NCI-H1436 treated with DMSO at 0.1 percent for 48 hours (cell line): ENCODE data around the gene CXorf38.
A peak's percentile ranks its signal among the peaks of the same experiment; 100 is the strongest.
"Not testable (repeated sequence)": the region's sequence is repeated elsewhere in the genome, so short reads cannot be mapped to it uniquely, and the experiment has no call there.

Source experiments
- DNase-seq: peaks from one replicate; lab custom pipeline; 2025; lab: John Stamatoyannopoulos, UW

CXorf38 gene

GRCh38 chrX:40625294-40625693, 22.1 kb downstream of the CXorf38 start:
- no peak for DNase-seq

GRCh38 chrX:40623665-40624064, 23.7 kb downstream of the CXorf38 start:
- no peak for DNase-seq

- no peak for DNase-seq
Measured at GRCh38 chrX:40623139-40623536, 24.2 kb downstream of the CXorf38 start, which contains the start of gene MPC1L. MPC1L (plus strand) TSS chrX:40623428; CDS start chrX:40623566, 138 bp downstream.

GRCh38 chrX:40622479-40623138, 24.8 kb downstream of the CXorf38 start:
- DNase-seq = no peak

GRCh38 chrX:40617566-40617965, 29.8 kb downstream of the CXorf38 start:
- DNase-seq = no peak

GRCh38 chrX:40615976-40616375, 31.4 kb downstream of the CXorf38 start:
- no peak for DNase-seq

GRCh38 chrX:40612511-40612910, 34.9 kb downstream of the CXorf38 start:
- no peak for DNase-seq

- no peak for DNase-seq
Measured at GRCh38 chrX:40607381-40607780, 40.0 kb downstream of the CXorf38 start.

- DNase-seq = no peak
Measured at GRCh38 chrX:40603446-40603845, 43.9 kb downstream of the CXorf38 start.

- not testable (repeated sequence) for DNase-seq
Measured at GRCh38 chrX:40589616-40590321, 57.6 kb downstream of the CXorf38 start.

GRCh38 chrX:40587623-40588022, 59.7 kb downstream of the CXorf38 start:
- not testable (repeated sequence) for DNase-seq

GRCh38 chrX:40582811-40583210, 64.5 kb downstream of the CXorf38 start:
- DNase-seq = no peak

GRCh38 chrX:40582178-40582577, 65.2 kb downstream of the CXorf38 start:
- DNase-seq = not testable (repeated sequence)

GRCh38 chrX:40581336-40581920, 65.9 kb downstream of the CXorf38 start:
- DNase-seq = no peak

- DNase-seq = peak; percentile 69
Measured at GRCh38 chrX:40580537-40581335, 66.6 kb downstream of the CXorf38 start, which contains the start of gene ATP6AP2. ATP6AP2 (plus strand) TSS chrX:40580970; CDS start chrX:40581066, 96 bp downstream.

GRCh38 chrX:40579900-40580536, 67.3 kb downstream of the CXorf38 start:
- no peak for DNase-seq

- DNase-seq = no peak
Measured at GRCh38 chrX:40579141-40579540, 68.2 kb downstream of the CXorf38 start.

GRCh38 chrX:40578039-40578695, 69.2 kb downstream of the CXorf38 start:
- no peak for DNase-seq
